Measurements from ENCODE around the gene NCAM1. TPM values are rescaled to one million over a fixed set of nuclear protein-coding genes. Genes with fewer than 3 reads are reported as not detected.

Gene NCAM1
- total and polyA plus RNA-seq, 4 experiments from 2014 or later = 0.39 TPM; not detected in 3

- H3K27me3 ChIP-seq (ENCODE audit: insufficient read depth, low read length) = peaks cover 3% of the 10 kb centered on the region
- no peak overlapping the region for H3K27ac ChIP-seq (ENCODE audit: low read depth, low read length)
- H3K9me3 ChIP-seq (ENCODE audit: control insufficient read depth in 1 of 2, low read length in 2 of 2) = no peaks in the 10 kb centered on the region
- peaks cover 15 to 16% of the 10 kb centered on the region in 2 donors for H3K27me3 Mint-ChIP-seq
- no peak for DNase-seq
- peaks cover 0 to 3% (median 0%) of the 10 kb centered on the region in 4 donors for H3K4me1 Mint-ChIP-seq
- H3K4me3 Mint-ChIP-seq = no peak overlapping the region
- no peaks in the 10 kb centered on the region for H3K36me3 Mint-ChIP-seq
- H3K9me3 Mint-ChIP-seq = no peaks in the 10 kb centered on the region
- no peaks in the 10 kb centered on the region for H3K4me1 ChIP-seq (ENCODE audit: insufficient read depth, low read length)
- POLR2A ChIA-PET (ENCODE audit: partially characterized antibody) = interaction anchor here (1.1 kb wide), 1 partner anchor 11 kb away, joined by 3 read pairs; no protein-coding TSS in a partner anchor
- CTCF ChIA-PET (ENCODE audit: partially characterized antibody) = no interaction called here
- H3K36me3 ChIP-seq (ENCODE audit: insufficient read depth, low read length) = no peaks in the 10 kb centered on the region
- no peak overlapping the region for H3K4me3 ChIP-seq (ENCODE audit: low read length in 2 of 2)
- intact Hi-C loops (cut with micrococcal nuclease) = no loop called here
- H3K27ac Mint-ChIP-seq = no peak overlapping the region
Measured at GRCh38 chr11:112968941-112969713, 7.9 kb downstream of the NCAM1 start.

- Histone ChIP-seq H3K4me3 (ENCODE audit: low read length in 2 of 2) (no peak overlapping the region), H3K27ac (ENCODE audit: low read depth, low read length) (no peak overlapping the region), H3K4me1 (ENCODE audit: insufficient read depth, low read length) (no peaks in the 10 kb centered on the region), H3K27me3 (ENCODE audit: insufficient read depth, low read length) (no peaks in the 10 kb centered on the region), H3K36me3 (ENCODE audit: insufficient read depth, low read length) (no peaks in the 10 kb centered on the region), H3K9me3 (ENCODE audit: control insufficient read depth in 1 of 2, low read length in 2 of 2) (no peaks in the 10 kb centered on the region)
- intact Hi-C loops (cut with micrococcal nuclease) = no loop called here
- ChIA-PET CTCF (ENCODE audit: partially characterized antibody) (no interaction called here), POLR2A (ENCODE audit: partially characterized antibody) (no interaction called here)
- no peak for DNase-seq
- no peaks in the 10 kb centered on the region for H3K4me1 Mint-ChIP-seq
- H3K4me3 Mint-ChIP-seq = no peak overlapping the region
- peaks cover 5 to 13% of the 10 kb centered on the region in 2 donors for H3K27me3 Mint-ChIP-seq
- H3K9me3 Mint-ChIP-seq = peaks cover 0 to 3% (median 0%) of the 10 kb centered on the region in 8 donors
- H3K36me3 Mint-ChIP-seq = no peaks in the 10 kb centered on the region
- H3K27ac Mint-ChIP-seq = no peak overlapping the region
Measured at GRCh38 chr11:112971195-112971594, 10.0 kb downstream of the NCAM1 start.

- no peaks in the 10 kb centered on the region for H3K27me3 ChIP-seq (ENCODE audit: insufficient read depth, low read length)
- no peaks in the 10 kb centered on the region for H3K36me3 ChIP-seq (ENCODE audit: insufficient read depth, low read length)
- no peak overlapping the region for H3K27ac ChIP-seq (ENCODE audit: low read depth, low read length)
- H3K36me3 Mint-ChIP-seq = no peaks in the 10 kb centered on the region
- no peaks in the 10 kb centered on the region for H3K9me3 ChIP-seq (ENCODE audit: control insufficient read depth in 1 of 2, low read length in 2 of 2)
- H3K4me3 ChIP-seq (ENCODE audit: low read length in 2 of 2) = no peak overlapping the region
- H3K4me1 ChIP-seq (ENCODE audit: insufficient read depth, low read length) = no peaks in the 10 kb centered on the region
- no peak for DNase-seq
- ChIA-PET CTCF (ENCODE audit: partially characterized antibody) (no interaction called here), POLR2A (ENCODE audit: partially characterized antibody) (no interaction called here)
- H3K9me3 Mint-ChIP-seq = peaks cover 0 to 3% (median 0%) of the 10 kb centered on the region in 8 donors
- H3K4me1 Mint-ChIP-seq = no peaks in the 10 kb centered on the region
- intact Hi-C loops (cut with micrococcal nuclease) = no loop called here
- no peak overlapping the region for H3K27ac Mint-ChIP-seq
- H3K4me3 Mint-ChIP-seq = no peak overlapping the region
- peaks cover 5 to 13% of the 10 kb centered on the region in 2 donors for H3K27me3 Mint-ChIP-seq
Measured at GRCh38 chr11:112971827-112972226, 10.6 kb downstream of the NCAM1 start.

- H3K4me3 Mint-ChIP-seq = no peak overlapping the region
Measured at GRCh38 chr11:112972399-112973145, 11.4 kb downstream of the NCAM1 start.

GRCh38 chr11:112975051-112975450 is 13.8 kb downstream of the NCAM1 start:
- H3K4me1 Mint-ChIP-seq = no peaks in the 10 kb centered on the region
- no peak for DNase-seq
- H3K4me3 Mint-ChIP-seq = no peak overlapping the region
- H3K9me3 ChIP-seq (ENCODE audit: control insufficient read depth in 1 of 2, low read length in 2 of 2) = no peaks in the 10 kb centered on the region
- intact Hi-C loops (cut with micrococcal nuclease) = no loop called here
- H3K27me3 ChIP-seq (ENCODE audit: insufficient read depth, low read length) = no peaks in the 10 kb centered on the region
- ChIA-PET CTCF (ENCODE audit: partially characterized antibody) (no interaction called here), POLR2A (ENCODE audit: partially characterized antibody) (no interaction called here)
- no peaks in the 10 kb centered on the region for H3K36me3 Mint-ChIP-seq
- H3K9me3 Mint-ChIP-seq = peaks cover 0 to 3% (median 0%) of the 10 kb centered on the region in 8 donors
- H3K27me3 Mint-ChIP-seq = peaks cover 2 to 6% of the 10 kb centered on the region in 2 donors
- no peak overlapping the region for H3K27ac ChIP-seq (ENCODE audit: low read depth, low read length)
- H3K27ac Mint-ChIP-seq = no peak overlapping the region
- no peaks in the 10 kb centered on the region for H3K4me1 ChIP-seq (ENCODE audit: insufficient read depth, low read length)
- no peak overlapping the region for H3K4me3 ChIP-seq (ENCODE audit: low read length in 2 of 2)
- H3K36me3 ChIP-seq (ENCODE audit: insufficient read depth, low read length) = no peaks in the 10 kb centered on the region

More at GRCh38 chr11:112972399-112973145, 11.4 kb downstream of the NCAM1 start:
- POLR2A ChIA-PET (ENCODE audit: partially characterized antibody) = no interaction called here
- H3K36me3 ChIP-seq (ENCODE audit: insufficient read depth, low read length) = no peaks in the 10 kb centered on the region
- H3K27ac Mint-ChIP-seq = no peak overlapping the region
- H3K4me1 Mint-ChIP-seq = no peaks in the 10 kb centered on the region
- H3K4me1 ChIP-seq (ENCODE audit: insufficient read depth, low read length) = no peaks in the 10 kb centered on the region
- H3K9me3 ChIP-seq (ENCODE audit: control insufficient read depth in 1 of 2, low read length in 2 of 2) = no peaks in the 10 kb centered on the region
- peaks cover 1 to 10% of the 10 kb centered on the region in 2 donors for H3K27me3 Mint-ChIP-seq
- no peak overlapping the region for H3K4me3 ChIP-seq (ENCODE audit: low read length in 2 of 2)
- intact Hi-C loops (cut with micrococcal nuclease) = no loop called here
- H3K27me3 ChIP-seq (ENCODE audit: insufficient read depth, low read length) = no peaks in the 10 kb centered on the region
- DNase-seq = no peak
- no peaks in the 10 kb centered on the region for H3K36me3 Mint-ChIP-seq
- peaks cover 0 to 3% (median 0%) of the 10 kb centered on the region in 8 donors for H3K9me3 Mint-ChIP-seq
- CTCF ChIA-PET (ENCODE audit: partially characterized antibody) = no interaction called here
- no peak overlapping the region for H3K27ac ChIP-seq (ENCODE audit: low read depth, low read length)

- no peak for DNase-seq
- no peaks in the 10 kb centered on the region for H3K9me3 ChIP-seq (ENCODE audit: control insufficient read depth in 1 of 2, low read length in 2 of 2)
- H3K4me1 ChIP-seq (ENCODE audit: insufficient read depth, low read length) = no peaks in the 10 kb centered on the region
- ChIA-PET CTCF (ENCODE audit: partially characterized antibody) (no interaction called here), POLR2A (ENCODE audit: partially characterized antibody) (no interaction called here)
- H3K27me3 ChIP-seq (ENCODE audit: insufficient read depth, low read length) = no peaks in the 10 kb centered on the region
- H3K4me3 Mint-ChIP-seq = no peak overlapping the region
- H3K36me3 ChIP-seq (ENCODE audit: insufficient read depth, low read length) = no peaks in the 10 kb centered on the region
- no peaks in the 10 kb centered on the region for H3K4me1 Mint-ChIP-seq
- no peak overlapping the region for H3K27ac Mint-ChIP-seq
- peaks cover 2 to 6% of the 10 kb centered on the region in 2 donors for H3K27me3 Mint-ChIP-seq
- peaks cover 0 to 3% (median 0%) of the 10 kb centered on the region in 8 donors for H3K9me3 Mint-ChIP-seq
- no peaks in the 10 kb centered on the region for H3K36me3 Mint-ChIP-seq
- intact Hi-C loops (cut with micrococcal nuclease) = no loop called here
- no peak overlapping the region for H3K27ac ChIP-seq (ENCODE audit: low read depth, low read length)
- H3K4me3 ChIP-seq (ENCODE audit: low read length in 2 of 2) = no peak overlapping the region
Measured at GRCh38 chr11:112975493-112975892, 14.3 kb downstream of the NCAM1 start.

- Histone ChIP-seq H3K27ac (ENCODE audit: low read depth, low read length) (no peak overlapping the region), H3K4me1 (ENCODE audit: insufficient read depth, low read length) (no peaks in the 10 kb centered on the region), H3K36me3 (ENCODE audit: insufficient read depth, low read length) (no peaks in the 10 kb centered on the region), H3K4me3 (ENCODE audit: low read length in 2 of 2) (no peak overlapping the region), H3K27me3 (ENCODE audit: insufficient read depth, low read length) (no peaks in the 10 kb centered on the region), H3K9me3 (ENCODE audit: control insufficient read depth in 1 of 2, low read length in 2 of 2) (no peaks in the 10 kb centered on the region)
- peaks cover 2 to 6% of the 10 kb centered on the region in 2 donors for H3K27me3 Mint-ChIP-seq
- H3K4me3 Mint-ChIP-seq = no peak overlapping the region
- peaks cover 0 to 3% (median 0%) of the 10 kb centered on the region in 8 donors for H3K9me3 Mint-ChIP-seq
- H3K27ac Mint-ChIP-seq = no peak overlapping the region
- DNase-seq = no peak
- ChIA-PET POLR2A (ENCODE audit: partially characterized antibody) (no interaction called here), CTCF (ENCODE audit: partially characterized antibody) (no interaction called here)
- intact Hi-C loops (cut with micrococcal nuclease) = no loop called here
- no peaks in the 10 kb centered on the region for H3K4me1 Mint-ChIP-seq
- H3K36me3 Mint-ChIP-seq = no peaks in the 10 kb centered on the region
Measured at GRCh38 chr11:112977755-112978154, 16.5 kb downstream of the NCAM1 start.

Data from CD4-positive, alpha-beta memory T cell (primary cell).